IPS DF 6.9 (cell line): Measurements from ENCODE around the gene PPP1R7.

ENCODE experiments used
- DNase-seq: peaks from one replicate; pipeline ENCODE4 v3.0.0-alpha.2; 2013; ENCODE audit warnings: low read depth, low spot score
- H3K27ac ChIP-seq: one replicate; pipeline ENCODE4 v1.5.1; 2013; ENCODE audit warnings: low read length, control low read depth
- H3K27me3 ChIP-seq: 2 replicates; pipeline ENCODE4 v1.6.1; 2013; ENCODE audit warnings: mild to moderate bottlenecking, low read length; ENCODE audit not compliant: control insufficient read depth, insufficient read depth
- H3K36me3 ChIP-seq: 2 replicates; pipeline ENCODE4 v1.6.1; 2013; ENCODE audit warnings: low read length; ENCODE audit not compliant: control insufficient read depth, insufficient read depth
- H3K4me1 ChIP-seq: 2 replicates; pipeline ENCODE4 v1.6.1; 2013; ENCODE audit warnings: low read length; ENCODE audit not compliant: control insufficient read depth, insufficient read depth
- H3K4me3 ChIP-seq: 2 replicates; pipeline ENCODE4 v1.5.1; 2013; ENCODE audit warnings: mild to moderate bottlenecking, low read length
- H3K9me3 ChIP-seq: 2 replicates; pipeline ENCODE4 v1.6.1; 2013; ENCODE audit warnings: low read length, inconsistent platforms; ENCODE audit not compliant: control insufficient read depth, insufficient read depth
- WGBS: extraction: QIAGEN DNeasy Blood & Tissue Kit; methylation state at CpG from one replicate; pipeline ENCODE4 v1.1.7; 2013; ENCODE audit warnings: mixed read lengths, missing lambda C conversion rate; ENCODE audit not compliant: insufficient read length, insufficient coverage; 5-methylcytosine and 5-hydroxymethylcytosine counted together

PPP1R7 gene

GRCh38 chr2:241163601-241164118 lies 13.4 kb downstream of the PPP1R7 start:
- Histone ChIP-seq H3K36me3 (0 out of 2 replicates have a peak, but pooled peaks cover 5% of the 10 kb centered on the region), H3K9me3 (no peaks in the 10 kb centered on the region), H3K4me3 (no peak overlapping the region), H3K27me3 (no peaks in the 10 kb centered on the region), H3K27ac (no peak overlapping the region), H3K4me1 (no peaks in the 10 kb centered on the region)
- WGBS, result no CpG with 5 or more reads among the region's 3 CpGs
- DNase-seq, result no peak

GRCh38 chr2:241168366-241168765 lies 18.1 kb downstream of the PPP1R7 start:
- Histone ChIP-seq H3K27ac (no peak overlapping the region), H3K4me3 (no peak overlapping the region), H3K4me1 (no peaks in the 10 kb centered on the region), H3K36me3 (0 out of 2 replicates have a peak, but pooled peaks cover 5% of the 10 kb centered on the region), H3K9me3 (no peaks in the 10 kb centered on the region), H3K27me3 (no peaks in the 10 kb centered on the region)
- no peak for DNase-seq
- no CpG with 5 or more reads among the region's 15 CpGs for WGBS

GRCh38 chr2:241173557-241173956 lies 23.3 kb downstream of the PPP1R7 start:
- Histone ChIP-seq H3K9me3 (no peaks in the 10 kb centered on the region), H3K36me3 (no peaks in the 10 kb centered on the region), H3K27me3 (no peaks in the 10 kb centered on the region), H3K4me3 (no peak overlapping the region), H3K4me1 (no peaks in the 10 kb centered on the region), H3K27ac (no peak overlapping the region)
- no CpG with 5 or more reads among the region's 2 CpGs for WGBS
- no peak for DNase-seq

- no peaks in the 10 kb centered on the region for H3K36me3 ChIP-seq
- H3K4me3 ChIP-seq, result no peak overlapping the region
- H3K27me3 ChIP-seq, result no peaks in the 10 kb centered on the region
- no CpG with 5 or more reads among the region's 12 CpGs for WGBS
- DNase-seq, result no peak
- H3K4me1 ChIP-seq, result no peaks in the 10 kb centered on the region
- H3K9me3 ChIP-seq, result no peaks in the 10 kb centered on the region
- no peak overlapping the region for H3K27ac ChIP-seq
Measured at GRCh38 chr2:241177526-241178334, 27.5 kb downstream of the PPP1R7 start.

GRCh38 chr2:241178961-241179360 lies 28.7 kb downstream of the PPP1R7 start:
- no peak for DNase-seq
- Histone ChIP-seq H3K36me3 (no peaks in the 10 kb centered on the region), H3K4me1 (no peaks in the 10 kb centered on the region), H3K4me3 (no peak overlapping the region), H3K9me3 (no peaks in the 10 kb centered on the region), H3K27ac (no peak overlapping the region), H3K27me3 (no peaks in the 10 kb centered on the region)
- no CpG with 5 or more reads among the region's 4 CpGs for WGBS

- DNase-seq, result no peak
- Histone ChIP-seq H3K36me3 (no peaks in the 10 kb centered on the region), H3K4me3 (no peak overlapping the region), H3K9me3 (no peaks in the 10 kb centered on the region), H3K27ac (no peak overlapping the region), H3K27me3 (no peaks in the 10 kb centered on the region), H3K4me1 (no peaks in the 10 kb centered on the region)
- WGBS, result no CpG with 5 or more reads among the region's 4 CpGs
Measured at GRCh38 chr2:241179899-241180298, 29.6 kb downstream of the PPP1R7 start.

GRCh38 chr2:241180495-241180894 lies 30.2 kb downstream of the PPP1R7 start:
- Histone ChIP-seq H3K4me3 (no peak overlapping the region), H3K27ac (no peak overlapping the region), H3K4me1 (no peaks in the 10 kb centered on the region), H3K9me3 (no peaks in the 10 kb centered on the region), H3K36me3 (no peaks in the 10 kb centered on the region), H3K27me3 (no peaks in the 10 kb centered on the region)
- no CpG with 5 or more reads among the region's 12 CpGs for WGBS
- DNase-seq, result peak; percentile 54

GRCh38 chr2:241182126-241182525 lies 31.9 kb downstream of the PPP1R7 start:
- H3K4me1 ChIP-seq, result no peaks in the 10 kb centered on the region
- no peaks in the 10 kb centered on the region for H3K36me3 ChIP-seq
- H3K4me3 ChIP-seq, result no peak overlapping the region
- DNase-seq, result no peak
- H3K27ac ChIP-seq, result no peak overlapping the region
- WGBS, result no CpG with 5 or more reads among the region's 3 CpGs
- H3K9me3 ChIP-seq, result no peaks in the 10 kb centered on the region
- no peaks in the 10 kb centered on the region for H3K27me3 ChIP-seq

- Histone ChIP-seq H3K4me3 (no peak overlapping the region), H3K27me3 (no peaks in the 10 kb centered on the region), H3K9me3 (no peaks in the 10 kb centered on the region), H3K36me3 (no peaks in the 10 kb centered on the region), H3K4me1 (no peaks in the 10 kb centered on the region), H3K27ac (no peak overlapping the region)
- WGBS, result no CpG with 5 or more reads among the region's 28 CpGs
- DNase-seq, result no peak
Measured at GRCh38 chr2:241182531-241183133, 32.4 kb downstream of the PPP1R7 start.

- H3K4me3 ChIP-seq, result no peak overlapping the region
- H3K27ac ChIP-seq, result no peak overlapping the region
- H3K36me3 ChIP-seq, result no peaks in the 10 kb centered on the region
- no peaks in the 10 kb centered on the region for H3K9me3 ChIP-seq
- H3K27me3 ChIP-seq, result no peaks in the 10 kb centered on the region
- WGBS, result no CpG with 5 or more reads among the region's 9 CpGs
- H3K4me1 ChIP-seq, result 0 out of 2 replicates have a peak, but pooled peaks cover 2% of the 10 kb centered on the region
- DNase-seq, result no peak
Measured at GRCh38 chr2:241183221-241183620, 33.0 kb downstream of the PPP1R7 start.
